HepG2 (cell line): ENCODE data around the gene TMX2. TPM values are rescaled to one million over a fixed set of nuclear protein-coding genes. Genes with fewer than 3 reads are reported as not detected.

ENCODE experiments used
- AKAP8 ChIP-seq: sonication (generic); formaldehyde crosslinking; IDR thresholded peaks from 2 replicates; pipeline ENCODE4 v1.5.1; 2020; ENCODE audit warnings: mild to moderate bottlenecking, missing genetic modification reagents
- CENPX ChIP-seq: sonication (generic); formaldehyde crosslinking; IDR thresholded peaks from 2 replicates; pipeline ENCODE4 v1.9.0; 2021; ENCODE audit warnings: mild to moderate bottlenecking, missing genetic modification reagents, moderate library complexity
- ELF4 ChIP-seq: sonication (generic); formaldehyde crosslinking; IDR thresholded peaks from 2 replicates; pipeline ENCODE4 v1.5.0; 2020; ENCODE audit warnings: missing genetic modification reagents, mild to moderate bottlenecking, moderate library complexity, borderline replicate concordance
- FOXK2 ChIP-seq: fragments of 450-650 bp; IDR thresholded peaks from 2 replicates; pipeline ENCODE4 v1.6.1; 2016
- GABPB1 ChIP-seq: IDR thresholded peaks from 2 replicates; pipeline ENCODE4 v1.6.1; 2016; ENCODE audit warnings: mild to moderate bottlenecking, missing genetic modification reagents, moderate library complexity, missing compliant biosample characterization
- IRX3 ChIP-seq: sonication (generic); formaldehyde crosslinking; IDR thresholded peaks from 2 replicates; pipeline ENCODE4 v1.8.1; 2023; ENCODE audit warnings: mild to moderate bottlenecking, low read depth, missing genetic modification reagents, borderline replicate concordance
- NCOR1 ChIP-seq: fragments of 200-600 bp; sonication (generic); IDR thresholded peaks from 2 replicates; pipeline ENCODE4 v1.7.0; 2017; ENCODE audit warnings: antibody characterized with exemption, low read length, borderline replicate concordance
- SMAD9 ChIP-seq: sonication (generic); formaldehyde crosslinking; IDR thresholded peaks from 2 replicates; pipeline ENCODE4 v1.5.1; 2020; ENCODE audit warnings: mild to moderate bottlenecking, missing genetic modification reagents
- TAF1 ChIP-seq: sonication (generic); formaldehyde crosslinking; IDR thresholded peaks from 2 replicates; pipeline ENCODE4 v1.4.0; 2020; ENCODE audit warnings: missing genetic modification reagents
- ZBTB2 ChIP-seq: sonication (generic); formaldehyde crosslinking; IDR thresholded peaks from 2 replicates; pipeline ENCODE4 v1.8.0; 2022; ENCODE audit warnings: low read depth, missing genetic modification reagents
- ZNF280D ChIP-seq: sonication (generic); formaldehyde crosslinking; IDR thresholded peaks from 2 replicates; pipeline ENCODE4 v1.5.1; 2020; ENCODE audit warnings: mild to moderate bottlenecking, missing genetic modification reagents
- ZNF350 ChIP-seq: sonication (generic); formaldehyde crosslinking; IDR thresholded peaks from 2 replicates; pipeline ENCODE4 v1.4.0; 2020; ENCODE audit warnings: mild to moderate bottlenecking, low read depth, missing genetic modification reagents, borderline replicate concordance
- ZNF496 ChIP-seq: sonication (generic); formaldehyde crosslinking; IDR thresholded peaks from 2 replicates; pipeline ENCODE4 v1.8.1; 2023; ENCODE audit warnings: mild to moderate bottlenecking, moderate library complexity, missing genetic modification reagents; ENCODE audit not compliant: insufficient replicate concordance
- ZNF576 ChIP-seq: sonication (generic); formaldehyde crosslinking; IDR thresholded peaks from 2 replicates; pipeline ENCODE4 v1.4.0; 2020; ENCODE audit warnings: mild to moderate bottlenecking, missing genetic modification reagents
- ZNF616 ChIP-seq: sonication (generic); formaldehyde crosslinking; IDR thresholded peaks from 2 replicates; pipeline ENCODE4 v1.5.0; 2020; ENCODE audit warnings: low read depth, mild to moderate bottlenecking, missing genetic modification reagents
- ZNF790 ChIP-seq: sonication (generic); formaldehyde crosslinking; IDR thresholded peaks from 2 replicates; pipeline ENCODE4 v1.8.0; 2022; ENCODE audit warnings: missing genetic modification reagents, mild to moderate bottlenecking, borderline replicate concordance
- ZNF839 ChIP-seq: sonication (generic); formaldehyde crosslinking; IDR thresholded peaks from 2 replicates; pipeline ENCODE4 v1.4.0; 2020; ENCODE audit warnings: missing genetic modification reagents, mild to moderate bottlenecking, borderline replicate concordance
- polyA plus RNA-seq, 8 experiments: library from polyadenylated mRNA; depleted of rRNA in 3 of 8; stranded (reverse) in 7 of 8; unstranded in 1 of 8; fragments of >200 nt; fragmentation: Illumina TruSeq in 4 of 8; extraction: Trizol in 4 of 8; gene quantifications; 2 replicates each; pipeline versions ENCODE4 v1.2.1 to v1.2.3, GENCODE V29; 2011 to 2016; ENCODE audit warnings: low read depth in 4 of 8, missing spikeins in 1 of 8, mixed read lengths in 1 of 8; ENCODE audit not compliant: insufficient read depth in 1 of 8
- total RNA-seq, 5 experiments: library from RNA; depleted of rRNA; stranded (reverse); fragments of >200 nt; fragmentation: Illumina TruSeq; extraction: Trizol; gene quantifications; 2 replicates each; pipeline ENCODE4 v1.2.3, GENCODE V29; 2016; ENCODE audit warnings: low read depth in 1 of 5
- TF ChIP-seq, protein P1 (sequence below): sonication (generic); formaldehyde crosslinking; IDR thresholded peaks from 2 replicates; pipeline ENCODE4 v1.8.1; 2023; ENCODE audit warnings: missing genetic modification reagents, inconsistent platforms, borderline replicate concordance
- TF ChIP-seq, protein P2 (sequence below): conservative IDR thresholded peaks from 2 replicates; pipeline ENCODE4 v1.6.1; 2018; ENCODE audit warnings: missing genetic modification reagents

The TMX2 gene
- total and polyA plus RNA-seq, 2 of the 13 experiments (the other 11 are each of a cell fraction or from before 2014, with no cell fraction given) = 84.5 to 129 TPM

DNA sequence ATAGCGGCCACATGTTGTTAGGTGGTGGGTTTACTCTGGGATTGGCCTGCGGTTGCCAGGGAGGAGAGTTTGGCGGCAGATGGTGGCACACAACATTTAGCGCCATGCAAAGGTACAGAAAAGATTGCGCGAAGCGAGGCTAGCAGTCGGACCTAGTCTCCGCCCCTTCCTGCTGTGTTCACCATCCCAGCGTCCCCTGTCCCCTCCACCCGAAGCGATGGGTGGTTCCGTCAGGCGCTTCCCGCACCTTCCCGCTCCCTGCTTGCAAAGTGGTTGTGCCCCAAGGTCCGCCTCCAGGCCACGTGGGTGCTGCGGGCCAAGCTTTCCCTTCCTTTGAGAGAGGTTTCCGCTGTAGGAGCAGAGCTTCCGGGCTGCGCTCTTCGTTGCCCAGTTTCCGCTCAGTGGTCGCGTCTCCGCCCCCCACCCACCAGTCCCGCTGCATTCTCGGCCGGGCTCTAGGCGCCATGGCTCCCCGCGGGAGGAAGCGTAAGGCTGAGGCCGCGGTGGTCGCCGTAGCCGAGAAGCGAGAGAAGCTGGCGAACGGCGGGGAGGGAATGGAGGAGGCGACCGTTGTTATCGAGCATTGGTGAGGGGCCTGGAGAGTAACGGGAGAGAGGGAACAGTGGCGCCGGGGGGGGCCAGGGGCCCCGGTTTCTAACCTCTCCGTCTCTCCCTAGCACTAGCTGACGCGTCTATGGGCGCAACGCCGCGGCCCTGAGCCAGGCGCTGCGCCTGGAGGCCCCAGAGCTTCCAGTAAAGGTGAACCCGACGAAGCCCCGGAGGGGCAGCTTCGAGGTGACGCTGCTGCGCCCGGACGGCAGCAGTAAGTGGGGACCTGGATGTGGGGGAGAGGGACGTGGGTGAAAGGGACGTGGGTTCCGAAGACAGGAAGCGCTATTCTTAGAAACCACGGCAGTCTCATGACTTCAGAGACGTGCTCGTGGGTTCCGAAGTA, 29.0 kb downstream of the TMX2 start, which contains the start of gene SELENOH (continued):
- TF ChIP-seq ZNF496 (CRISPR knock-in tag) (no peak), AKAP8 (CRISPR knock-in tag) (peak; percentile 69), IRX3 (no peak), ZNF790 (peak; percentile 48; the same call in 1 of the 2 replicates), ZNF616 (CRISPR knock-in tag) (peak; percentile 88; the same call in 1 of the 2 replicates), ZNF350 (CRISPR knock-in tag) (peak; percentile 80), ELF4 (CRISPR knock-in tag) (0 out of 2 replicates have a peak, but pooled peaks have one; percentile 34), TAF1 (peak; percentile 74; the same call in 1 of the 2 replicates), ZNF280D (CRISPR knock-in tag) (no peak), FOXK2 (peak; percentile 61; the same call in 1 of the 2 replicates), GABPB1 (CRISPR knock-in tag) (peak; percentile 96), ZBTB2 (CRISPR knock-in tag) (no peak), CENPX (no peak), NCOR1 (no peak), ZNF576 (CRISPR knock-in tag) (0 out of 2 replicates have a peak, but pooled peaks have one; percentile 39), SMAD9 (no peak), ZNF839 (no peak)
- TF ChIP-seq, protein P1, sequence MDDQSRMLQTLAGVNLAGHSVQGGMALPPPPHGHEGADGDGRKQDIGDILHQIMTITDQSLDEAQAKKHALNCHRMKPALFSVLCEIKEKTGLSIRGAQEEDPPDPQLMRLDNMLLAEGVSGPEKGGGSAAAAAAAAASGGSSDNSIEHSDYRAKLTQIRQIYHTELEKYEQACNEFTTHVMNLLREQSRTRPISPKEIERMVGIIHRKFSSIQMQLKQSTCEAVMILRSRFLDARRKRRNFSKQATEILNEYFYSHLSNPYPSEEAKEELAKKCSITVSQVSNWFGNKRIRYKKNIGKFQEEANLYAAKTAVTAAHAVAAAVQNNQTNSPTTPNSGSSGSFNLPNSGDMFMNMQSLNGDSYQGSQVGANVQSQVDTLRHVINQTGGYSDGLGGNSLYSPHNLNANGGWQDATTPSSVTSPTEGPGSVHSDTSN (CRISPR knock-in tag) = no peak
- TF ChIP-seq, protein P2, sequence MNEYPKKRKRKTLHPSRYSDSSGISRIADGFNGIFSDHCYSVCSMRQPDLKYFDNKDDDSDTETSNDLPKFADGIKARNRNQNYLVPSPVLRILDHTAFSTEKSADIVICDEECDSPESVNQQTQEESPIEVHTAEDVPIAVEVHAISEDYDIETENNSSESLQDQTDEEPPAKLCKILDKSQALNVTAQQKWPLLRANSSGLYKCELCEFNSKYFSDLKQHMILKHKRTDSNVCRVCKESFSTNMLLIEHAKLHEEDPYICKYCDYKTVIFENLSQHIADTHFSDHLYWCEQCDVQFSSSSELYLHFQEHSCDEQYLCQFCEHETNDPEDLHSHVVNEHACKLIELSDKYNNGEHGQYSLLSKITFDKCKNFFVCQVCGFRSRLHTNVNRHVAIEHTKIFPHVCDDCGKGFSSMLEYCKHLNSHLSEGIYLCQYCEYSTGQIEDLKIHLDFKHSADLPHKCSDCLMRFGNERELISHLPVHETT = 0 out of 2 replicates have a peak, but pooled peaks have one; percentile 68
